ENCODE data around the gene ISG20L2.

DNA sequence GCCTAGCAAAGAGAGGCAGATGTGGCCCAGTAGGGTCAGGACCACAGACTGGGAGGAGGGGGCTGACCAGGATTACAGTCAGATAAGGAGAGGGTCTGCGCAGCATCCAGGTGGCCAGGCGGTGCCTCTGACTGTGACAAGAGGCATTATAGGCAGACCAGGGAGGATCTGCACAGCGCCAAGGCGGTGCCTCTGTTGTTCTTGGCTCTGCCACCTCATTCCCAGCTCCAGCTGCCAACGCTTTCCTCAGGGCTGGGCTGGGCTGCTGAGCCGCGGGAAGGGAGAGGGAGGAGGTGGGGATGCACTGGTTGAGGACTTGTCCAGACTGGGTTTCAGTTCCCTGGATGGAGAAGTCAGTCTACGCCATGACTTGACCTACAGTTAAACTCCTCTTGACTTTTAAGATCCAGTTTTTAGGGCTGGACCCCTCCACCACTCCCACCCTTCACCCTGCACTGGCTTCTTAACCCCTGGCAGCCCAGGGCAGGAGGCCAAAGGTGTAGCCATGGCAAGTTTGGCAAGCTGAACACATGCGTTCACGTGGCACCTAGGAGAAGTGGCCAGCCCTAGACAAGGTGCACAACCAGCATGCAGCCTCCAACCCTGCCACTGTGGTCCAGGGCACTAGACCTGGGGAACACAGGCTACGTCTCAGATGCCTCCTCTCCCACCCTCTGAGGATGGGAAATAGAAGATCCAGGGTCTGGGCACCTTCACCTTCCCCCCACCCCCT lies 18.6 kb downstream of the ISG20L2 start:
- no peak for TF ChIP-seq POLR2A (IDR thresholded peaks at IDR 0.05)
- TF ChIP-seq, protein P1, sequence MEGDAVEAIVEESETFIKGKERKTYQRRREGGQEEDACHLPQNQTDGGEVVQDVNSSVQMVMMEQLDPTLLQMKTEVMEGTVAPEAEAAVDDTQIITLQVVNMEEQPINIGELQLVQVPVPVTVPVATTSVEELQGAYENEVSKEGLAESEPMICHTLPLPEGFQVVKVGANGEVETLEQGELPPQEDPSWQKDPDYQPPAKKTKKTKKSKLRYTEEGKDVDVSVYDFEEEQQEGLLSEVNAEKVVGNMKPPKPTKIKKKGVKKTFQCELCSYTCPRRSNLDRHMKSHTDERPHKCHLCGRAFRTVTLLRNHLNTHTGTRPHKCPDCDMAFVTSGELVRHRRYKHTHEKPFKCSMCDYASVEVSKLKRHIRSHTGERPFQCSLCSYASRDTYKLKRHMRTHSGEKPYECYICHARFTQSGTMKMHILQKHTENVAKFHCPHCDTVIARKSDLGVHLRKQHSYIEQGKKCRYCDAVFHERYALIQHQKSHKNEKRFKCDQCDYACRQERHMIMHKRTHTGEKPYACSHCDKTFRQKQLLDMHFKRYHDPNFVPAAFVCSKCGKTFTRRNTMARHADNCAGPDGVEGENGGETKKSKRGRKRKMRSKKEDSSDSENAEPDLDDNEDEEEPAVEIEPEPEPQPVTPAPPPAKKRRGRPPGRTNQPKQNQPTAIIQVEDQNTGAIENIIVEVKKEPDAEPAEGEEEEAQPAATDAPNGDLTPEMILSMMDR (IDR thresholded peaks at IDR 0.05) = no peak
